HG02884 (cell line): ENCODE measurements around the gene ARID3B.
A peak's percentile ranks its signal among the peaks of the same experiment; 100 is the strongest.

Experiments used
- ATAC-seq: cut with Tn5 transposase; IDR thresholded peaks from one replicate; pipeline ENCODE4 v1.9.1; 2021; ENCODE audit warnings: mild to moderate bottlenecking, moderate library complexity; ENCODE audit not compliant: unreplicated experiment

Gene ARID3B

GRCh38 chr15:74603026-74603788 is 62.2 kb downstream of the ARID3B start:
- no peak for ATAC-seq

GRCh38 chr15:74603789-74604705 is 63.0 kb downstream of the ARID3B start:
- ATAC-seq, result no peak

GRCh38 chr15:74604983-74605794 is 64.2 kb downstream of the ARID3B start:
- no peak for ATAC-seq

- ATAC-seq, result no peak
Measured at GRCh38 chr15:74605795-74606150, 64.8 kb downstream of the ARID3B start.

GRCh38 chr15:74608786-74609185 is 67.8 kb downstream of the ARID3B start:
- ATAC-seq, result no peak

- ATAC-seq, result no peak
Measured at GRCh38 chr15:74609938-74610301, 68.9 kb downstream of the ARID3B start.

GRCh38 chr15:74610302-74610951 is 69.4 kb downstream of the ARID3B start:
- no peak for ATAC-seq

GRCh38 chr15:74611341-74611740 is 70.3 kb downstream of the ARID3B start:
- ATAC-seq, result no peak

GRCh38 chr15:74611834-74612233 is 70.8 kb downstream of the ARID3B start:
- ATAC-seq, result no peak

- ATAC-seq, result no peak
Measured at GRCh38 chr15:74612677-74613076, 71.7 kb downstream of the ARID3B start.

- no peak for ATAC-seq
Measured at GRCh38 chr15:74613089-74613952, 72.3 kb downstream of the ARID3B start.

- ATAC-seq, result no peak
Measured at GRCh38 chr15:74613953-74614743, 73.1 kb downstream of the ARID3B start.

- peak; percentile 41 for ATAC-seq
Measured at GRCh38 chr15:74614744-74615507, 73.9 kb downstream of the ARID3B start.

- peak; percentile 73 for ATAC-seq
Measured at GRCh38 chr15:74615508-74616365, 74.7 kb downstream of the ARID3B start, which contains the start of gene CLK3. Gene CLK3, plus strand, starts transcription at chr15:74615836. Its CDS starts 3,361 bp downstream, at chr15:74619197.

GRCh38 chr15:74616366-74616939 is 75.4 kb downstream of the ARID3B start:
- ATAC-seq, result no peak

GRCh38 chr15:74616996-74617395 is 76.0 kb downstream of the ARID3B start:
- no peak for ATAC-seq
